Natural killer cell treated with Interleukin-12 subunit alpha and Interleukin-12 subunit beta and Interleukin-15 and Interleukin-18, amount 100 ng/mL, for 72 hours (primary cell): ENCODE results near the gene U2AF1L4. TPM values are rescaled to one million over a fixed set of nuclear protein-coding genes. Genes with fewer than 3 reads are reported as not detected.

Source experiments
- ATAC-seq, 2 donors: fragments of 150-1000 bp; cut with Tn5 transposase in 1 of 2; sonication (Bioruptor Pico), chemical (Tn5 transposase) in 1 of 2; 2 replicates each; pipeline ENCODE4 v1.10.0; 2021
- DNase-seq: peaks from one replicate; pipeline ENCODE4 v3.0.0; 2022; ENCODE audit warnings: low spot score
- H3K27ac Mint-ChIP-seq, 2 donors: 1 replicate in 1 of 2; 2 replicates in 1 of 2; pipeline ENCODE4 v1.8.0; 2022; ENCODE audit warnings: mixed read lengths in 2 of 2, mild to moderate bottlenecking in 1 of 2, moderate library complexity in 1 of 2
- H3K27me3 Mint-ChIP-seq, 2 donors: 1 replicate in 1 of 2; 2 replicates in 1 of 2; pipeline ENCODE4 v1.8.0; 2022; ENCODE audit warnings: mixed read lengths in 2 of 2
- H3K36me3 Mint-ChIP-seq: one replicate; pipeline ENCODE4 v1.8.0; 2022; ENCODE audit warnings: mixed read lengths
- H3K4me1 Mint-ChIP-seq, 2 donors: 1 replicate in 1 of 2; 2 replicates in 1 of 2; pipeline ENCODE4 v1.8.0; 2022; ENCODE audit warnings: low read depth in 2 of 2, mixed read lengths in 2 of 2, mild to moderate bottlenecking in 1 of 2
- H3K4me3 Mint-ChIP-seq: one replicate; pipeline ENCODE4 v1.8.0; 2022; ENCODE audit warnings: mixed read lengths
- H3K9me3 Mint-ChIP-seq: 2 replicates; pipeline ENCODE4 v1.8.0; 2022; ENCODE audit warnings: mixed read lengths
- total RNA-seq, 2 donors: library from RNA; stranded (reverse); gene quantifications; one replicate each; pipeline ENCODE4 v1.2.3, GENCODE V29; 2022

The U2AF1L4 gene
- total RNA-seq, 2 donors from 2014 or later: 17.0 to 19.1 TPM

DNA sequence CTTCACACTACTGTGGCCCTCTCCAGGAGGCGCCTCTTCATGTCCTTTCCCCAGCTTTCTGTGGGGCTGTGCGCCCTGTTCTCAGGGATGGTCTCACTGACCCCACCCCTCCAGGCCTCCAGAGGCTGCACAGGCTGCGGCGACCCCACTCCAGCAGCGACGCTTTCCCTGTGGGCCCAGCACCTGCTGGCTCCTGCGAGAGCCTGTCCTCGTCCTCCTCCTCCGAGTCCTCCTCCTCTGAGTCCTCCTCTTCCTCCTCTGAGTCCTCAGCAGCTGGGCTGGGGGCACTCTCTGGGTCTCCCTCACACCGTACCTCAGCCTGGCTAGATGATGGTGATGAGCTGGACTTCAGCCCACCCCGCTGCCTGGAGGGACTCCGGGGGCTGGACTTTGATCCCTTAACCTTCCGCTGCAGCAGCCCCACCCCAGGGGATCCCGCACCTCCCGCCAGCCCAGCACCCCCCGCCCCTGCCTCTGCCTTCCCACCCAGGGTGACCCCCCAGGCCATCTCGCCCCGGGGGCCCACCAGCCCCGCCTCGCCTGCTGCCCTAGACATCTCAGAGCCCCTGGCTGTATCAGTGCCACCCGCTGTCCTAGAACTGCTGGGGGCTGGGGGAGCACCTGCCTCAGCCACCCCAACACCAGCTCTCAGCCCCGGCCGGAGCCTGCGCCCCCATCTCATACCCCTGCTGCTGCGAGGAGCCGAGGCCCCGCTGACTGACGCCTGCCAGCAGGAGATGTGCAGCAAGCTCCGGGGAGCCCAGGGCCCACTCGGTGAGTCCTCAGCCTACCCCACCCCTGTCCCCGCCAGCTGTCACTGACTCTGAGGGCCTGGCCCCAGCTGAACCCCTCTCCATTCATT lies 41.3 kb upstream of the U2AF1L4 start:
- Mint-ChIP-seq H3K27ac (no peak overlapping the region), H3K27me3 (no peaks in the 10 kb centered on the region), H3K4me3 (no peak overlapping the region), H3K36me3 (no peaks in the 10 kb centered on the region), H3K9me3 (no peaks in the 10 kb centered on the region), H3K4me1 (peaks cover 6 to 10% of the 10 kb centered on the region in 2 donors)
- ATAC-seq (no peak), DNase-seq (no peak)

DNA sequence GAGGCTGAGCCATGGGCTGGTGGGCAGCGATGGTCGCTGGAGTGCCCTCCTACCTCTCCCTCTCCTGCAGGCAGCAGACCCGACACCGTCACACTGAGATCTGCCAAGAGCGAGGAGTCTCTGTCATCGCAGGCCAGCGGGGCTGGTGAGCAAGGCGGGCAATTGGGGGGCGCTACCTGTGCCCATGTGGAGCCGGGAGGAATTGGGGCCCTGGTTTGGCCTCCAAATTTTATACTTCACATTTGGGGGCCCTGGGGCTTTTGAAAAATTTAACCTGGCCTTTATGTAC lies 40.1 kb upstream of the U2AF1L4 start:
- H3K27ac Mint-ChIP-seq: no peak overlapping the region
- no peaks in the 10 kb centered on the region for H3K27me3 Mint-ChIP-seq
- no peak overlapping the region for H3K4me3 Mint-ChIP-seq
- H3K4me1 Mint-ChIP-seq: peaks cover 6 to 13% of the 10 kb centered on the region in 2 donors
- H3K9me3 Mint-ChIP-seq: no peaks in the 10 kb centered on the region
- no peak for ATAC-seq
- no peak for DNase-seq
- H3K36me3 Mint-ChIP-seq: no peaks in the 10 kb centered on the region

GRCh38 chr19:35784503-35785338 lies 39.5 kb upstream of the U2AF1L4 start:
- H3K27me3 Mint-ChIP-seq: no peaks in the 10 kb centered on the region

GRCh38 chr19:35783469-35784434 lies 38.5 kb upstream of the U2AF1L4 start:
- H3K27me3 Mint-ChIP-seq: no peaks in the 10 kb centered on the region
- H3K27ac Mint-ChIP-seq: no peak overlapping the region
- ATAC-seq: no peak
- no peaks in the 10 kb centered on the region for H3K36me3 Mint-ChIP-seq
- H3K4me1 Mint-ChIP-seq: peaks cover 6 to 13% of the 10 kb centered on the region in 2 donors
- H3K4me3 Mint-ChIP-seq: no peak overlapping the region
- no peaks in the 10 kb centered on the region for H3K9me3 Mint-ChIP-seq
- DNase-seq: no peak

More at GRCh38 chr19:35784503-35785338, 39.5 kb upstream of the U2AF1L4 start:
- Mint-ChIP-seq H3K4me1 (peaks cover 6 to 13% of the 10 kb centered on the region in 2 donors), H3K4me3 (no peak overlapping the region), H3K9me3 (no peaks in the 10 kb centered on the region), H3K27ac (no peak overlapping the region), H3K36me3 (no peaks in the 10 kb centered on the region)
- ATAC-seq: no peak
- no peak for DNase-seq

- H3K27me3 Mint-ChIP-seq: no peaks in the 10 kb centered on the region
- peaks cover 6 to 13% of the 10 kb centered on the region in 2 donors for H3K4me1 Mint-ChIP-seq
- H3K27ac Mint-ChIP-seq: no peak overlapping the region
- no peak for DNase-seq
- no peaks in the 10 kb centered on the region for H3K36me3 Mint-ChIP-seq
- no peak overlapping the region for H3K4me3 Mint-ChIP-seq
- H3K9me3 Mint-ChIP-seq: no peaks in the 10 kb centered on the region
- ATAC-seq: no peak
Measured at GRCh38 chr19:35782589-35782988, 37.4 kb upstream of the U2AF1L4 start.

- Mint-ChIP-seq H3K27ac (no peak overlapping the region), H3K27me3 (no peaks in the 10 kb centered on the region), H3K9me3 (no peaks in the 10 kb centered on the region), H3K4me1 (peaks cover 12 to 18% of the 10 kb centered on the region in 2 donors), H3K4me3 (no peak overlapping the region), H3K36me3 (no peaks in the 10 kb centered on the region)
- no peak for DNase-seq
- no peak for ATAC-seq
Measured at GRCh38 chr19:35781650-35782049, 36.4 kb upstream of the U2AF1L4 start.

DNA sequence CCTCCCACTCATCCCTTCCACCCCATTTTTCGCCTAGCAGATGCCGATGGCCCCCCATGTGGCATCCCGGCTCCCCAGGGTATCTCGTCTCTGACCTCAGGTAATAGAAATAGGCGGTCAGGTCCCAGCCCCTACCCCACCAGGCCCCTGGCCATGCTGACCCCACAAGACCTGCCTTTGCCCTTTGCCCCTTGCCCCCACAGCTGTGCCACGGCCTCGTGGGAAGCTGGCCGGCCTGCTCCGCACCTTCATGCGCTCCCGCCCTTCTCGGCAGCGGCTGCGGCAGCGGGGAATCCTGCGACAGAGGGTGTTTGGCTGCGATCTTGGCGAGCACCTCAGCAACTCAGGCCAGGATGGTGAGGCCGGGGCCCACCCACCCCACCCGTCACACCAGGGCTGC lies 35.5 kb upstream of the U2AF1L4 start:
- Mint-ChIP-seq H3K36me3 (no peaks in the 10 kb centered on the region), H3K4me1 (peaks cover 20 to 27% of the 10 kb centered on the region in 2 donors), H3K27ac (no peak overlapping the region), H3K4me3 (no peak overlapping the region), H3K27me3 (no peaks in the 10 kb centered on the region), H3K9me3 (no peaks in the 10 kb centered on the region)
- DNase-seq: no peak
- ATAC-seq: no peak

GRCh38 chr19:35780058-35780457 lies 34.8 kb upstream of the U2AF1L4 start:
- no peaks in the 10 kb centered on the region for H3K36me3 Mint-ChIP-seq
- peaks cover 21 to 27% of the 10 kb centered on the region in 2 donors for H3K4me1 Mint-ChIP-seq
- no peak overlapping the region for H3K4me3 Mint-ChIP-seq
- DNase-seq (no peak), ATAC-seq (no peak)
- no peaks in the 10 kb centered on the region for H3K9me3 Mint-ChIP-seq
- H3K27me3 Mint-ChIP-seq: no peaks in the 10 kb centered on the region
- no peak overlapping the region for H3K27ac Mint-ChIP-seq

- no peaks in the 10 kb centered on the region for H3K27me3 Mint-ChIP-seq
- H3K4me1 Mint-ChIP-seq: peaks cover 31 to 33% of the 10 kb centered on the region in 2 donors
- ATAC-seq (no peak), DNase-seq (no peak)
- no peak overlapping the region for H3K4me3 Mint-ChIP-seq
- no peaks in the 10 kb centered on the region for H3K9me3 Mint-ChIP-seq
- no peaks in the 10 kb centered on the region for H3K36me3 Mint-ChIP-seq
- no peak overlapping the region for H3K27ac Mint-ChIP-seq
Measured at GRCh38 chr19:35779033-35779432, 33.8 kb upstream of the U2AF1L4 start.

- Mint-ChIP-seq H3K4me1 (peaks cover 25 to 26% of the 10 kb centered on the region in 2 donors), H3K27ac (no peak overlapping the region), H3K36me3 (no peaks in the 10 kb centered on the region), H3K4me3 (no peak overlapping the region), H3K9me3 (no peaks in the 10 kb centered on the region), H3K27me3 (no peaks in the 10 kb centered on the region)
- ATAC-seq (no peak), DNase-seq (no peak)
Measured at GRCh38 chr19:35777961-35778360, 32.7 kb upstream of the U2AF1L4 start.

GRCh38 chr19:35777086-35777841 lies 32.0 kb upstream of the U2AF1L4 start:
- DNase-seq: peak; percentile 59
- H3K9me3 Mint-ChIP-seq: no peaks in the 10 kb centered on the region
- H3K27ac Mint-ChIP-seq: peak overlapping the region in 1 of 2 donors; percentile 77
- H3K36me3 Mint-ChIP-seq: no peaks in the 10 kb centered on the region
- ATAC-seq: no peak
- H3K4me1 Mint-ChIP-seq: peaks cover 23 to 25% of the 10 kb centered on the region in 2 donors
- peak overlapping the region; percentile 85 for H3K4me3 Mint-ChIP-seq
- no peaks in the 10 kb centered on the region for H3K27me3 Mint-ChIP-seq

- H3K4me1 Mint-ChIP-seq: peaks cover 20 to 25% of the 10 kb centered on the region in 2 donors
- H3K9me3 Mint-ChIP-seq: no peaks in the 10 kb centered on the region
- ATAC-seq (no peak), DNase-seq (peak; percentile 26)
- H3K4me3 Mint-ChIP-seq: peak overlapping the region; percentile 85
- H3K27me3 Mint-ChIP-seq: no peaks in the 10 kb centered on the region
- no peaks in the 10 kb centered on the region for H3K36me3 Mint-ChIP-seq
- peak overlapping the region in 1 of 2 donors; percentile 77 for H3K27ac Mint-ChIP-seq
Measured at GRCh38 chr19:35776102-35776788, 31.0 kb upstream of the U2AF1L4 start.
